ENCODE data around the gene CLIC5.

GRCh38 chr6:45881705-45882467 is 133.8 kb downstream of the CLIC5 start:
- TF ChIP-seq EZH2 (IDR thresholded peaks at IDR 0.05; ENCODE audit: insufficient read depth, low read length), result no peak
- TF ChIP-seq, protein P1, sequence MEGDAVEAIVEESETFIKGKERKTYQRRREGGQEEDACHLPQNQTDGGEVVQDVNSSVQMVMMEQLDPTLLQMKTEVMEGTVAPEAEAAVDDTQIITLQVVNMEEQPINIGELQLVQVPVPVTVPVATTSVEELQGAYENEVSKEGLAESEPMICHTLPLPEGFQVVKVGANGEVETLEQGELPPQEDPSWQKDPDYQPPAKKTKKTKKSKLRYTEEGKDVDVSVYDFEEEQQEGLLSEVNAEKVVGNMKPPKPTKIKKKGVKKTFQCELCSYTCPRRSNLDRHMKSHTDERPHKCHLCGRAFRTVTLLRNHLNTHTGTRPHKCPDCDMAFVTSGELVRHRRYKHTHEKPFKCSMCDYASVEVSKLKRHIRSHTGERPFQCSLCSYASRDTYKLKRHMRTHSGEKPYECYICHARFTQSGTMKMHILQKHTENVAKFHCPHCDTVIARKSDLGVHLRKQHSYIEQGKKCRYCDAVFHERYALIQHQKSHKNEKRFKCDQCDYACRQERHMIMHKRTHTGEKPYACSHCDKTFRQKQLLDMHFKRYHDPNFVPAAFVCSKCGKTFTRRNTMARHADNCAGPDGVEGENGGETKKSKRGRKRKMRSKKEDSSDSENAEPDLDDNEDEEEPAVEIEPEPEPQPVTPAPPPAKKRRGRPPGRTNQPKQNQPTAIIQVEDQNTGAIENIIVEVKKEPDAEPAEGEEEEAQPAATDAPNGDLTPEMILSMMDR (IDR thresholded peaks at IDR 0.05; ENCODE audit: insufficient read depth, low read depth, low read length), result no peak

Measured in astrocyte (in vitro differentiated cells and primary cell).